Neural progenitor cell (in vitro differentiated cells): Measurements from ENCODE around the gene PORCN. TPM values are rescaled to one million over a fixed set of nuclear protein-coding genes. Genes with fewer than 3 reads are reported as not detected.

Source experiments
- DNase-seq: peaks from one replicate; pipeline ENCODE4 v3.0.0-alpha.2; 2016; ENCODE audit warnings: low spot score
- H2AFZ ChIP-seq: fragments of 200-600 bp; sonication (generic); replicated peaks from 2 replicates; pipeline ENCODE4 v1.6.1; 2016; ENCODE audit warnings: antibody characterized with exemption
- H3F3A ChIP-seq: fragments of 200-600 bp; sonication (generic); 2 replicates; pipeline ENCODE4 v1.6.1; 2016; ENCODE audit warnings: antibody characterized with exemption, low read depth
- H3K27ac ChIP-seq: fragments of 200-600 bp; sonication (generic); 2 replicates; pipeline ENCODE4 v1.5.1; 2016; ENCODE audit warnings: mild to moderate bottlenecking
- H3K27me3 ChIP-seq: fragments of 200-600 bp; sonication (generic); 2 replicates; pipeline ENCODE4 v1.6.1; 2016; ENCODE audit warnings: mild to moderate bottlenecking, moderate library complexity
- H3K36me3 ChIP-seq: fragments of 200-600 bp; sonication (generic); 2 replicates; pipeline ENCODE4 v1.5.1; 2016
- H3K4me1 ChIP-seq: fragments of 200-600 bp; sonication (generic); 2 replicates; pipeline ENCODE4 v1.6.1; 2016; ENCODE audit warnings: mixed run types
- H3K4me2 ChIP-seq: fragments of 200-600 bp; sonication (generic); 2 replicates; pipeline ENCODE4 v1.6.1; 2016
- H3K4me3 ChIP-seq: fragments of 200-600 bp; sonication (generic); 2 replicates; pipeline ENCODE4 v1.5.1; 2016
- H3K79me2 ChIP-seq: fragments of 200-600 bp; sonication (generic); 2 replicates; pipeline ENCODE4 v1.6.1; 2016; ENCODE audit warnings: low read depth
- H3K9ac ChIP-seq: fragments of 200-600 bp; sonication (generic); 2 replicates; pipeline ENCODE4 v1.6.1; 2016
- H3K9me3 ChIP-seq: fragments of 200-600 bp; sonication (generic); 2 replicates; pipeline ENCODE4 v1.5.1; 2016; ENCODE audit warnings: low read depth
- H4K20me1 ChIP-seq: fragments of 200-600 bp; sonication (generic); 2 replicates; pipeline ENCODE4 v1.6.1; 2016; ENCODE audit warnings: low read depth
- H3K27ac Mint-ChIP-seq: 3 replicates; pipeline ENCODE4 v1.8.0; 2021; ENCODE audit warnings: mixed read lengths
- H3K27me3 Mint-ChIP-seq: 2 replicates; pipeline ENCODE4 v1.8.0; 2022; ENCODE audit warnings: low read depth, mild to moderate bottlenecking, inconsistent platforms, moderate library complexity, mixed read lengths; ENCODE audit not compliant: insufficient read depth
- H3K36me3 Mint-ChIP-seq: 3 replicates; pipeline ENCODE4 v1.8.0; 2021; ENCODE audit warnings: mixed read lengths
- H3K4me1 Mint-ChIP-seq: 3 replicates; pipeline ENCODE4 v1.8.0; 2021; ENCODE audit warnings: mixed read lengths
- H3K4me3 Mint-ChIP-seq: 3 replicates; pipeline ENCODE4 v1.8.0; 2021; ENCODE audit warnings: mild to moderate bottlenecking, moderate library complexity, mixed read lengths
- H3K9me3 Mint-ChIP-seq: 3 replicates; pipeline ENCODE4 v1.8.0; 2020; ENCODE audit warnings: mixed read lengths
- CTCF ChIP-seq: fragments of 200-600 bp; sonication (generic); IDR thresholded peaks from 2 replicates; pipeline ENCODE4 v1.5.1; 2017; ENCODE audit warnings: antibody characterized with exemption, mild to moderate bottlenecking
- EZH2 ChIP-seq: fragments of 200-600 bp; sonication (generic); IDR thresholded peaks from 2 replicates; pipeline ENCODE4 v1.6.1; 2017; ENCODE audit warnings: antibody characterized with exemption, mild to moderate bottlenecking, moderate library complexity
- EZH2phosphoT487 ChIP-seq: fragments of 200-600 bp; sonication (generic); IDR thresholded peaks from 2 replicates; pipeline ENCODE4 v1.6.1; 2017; ENCODE audit warnings: antibody characterized with exemption
- total RNA-seq: library from RNA; depleted of rRNA; stranded (reverse); fragments of >200 nt; gene quantifications from 2 replicates; pipeline ENCODE4 v1.2.3, GENCODE V29; 2015; ENCODE audit warnings: low replicate concordance

The PORCN gene
- total RNA-seq, 1 donor from 2014 or later, result 10.8 TPM

- Histone ChIP-seq H3K9ac (no peak overlapping the region), H3K27ac (no peak overlapping the region), H3K4me3 (no peak overlapping the region), H2AFZ (no peak overlapping the region), H3K4me2 (no peak overlapping the region), H3K27me3 (no peaks in the 10 kb centered on the region), H3K9me3 (no peaks in the 10 kb centered on the region), H4K20me1 (no peaks in the 10 kb centered on the region), H3F3A (peaks cover 15% of the 10 kb centered on the region), H3K36me3 (no peaks in the 10 kb centered on the region), H3K79me2 (peaks cover 15% of the 10 kb centered on the region), H3K4me1 (peaks cover 15% of the 10 kb centered on the region)
- peak overlapping the region; percentile 2 for H3K27ac Mint-ChIP-seq
- no peak for DNase-seq
- H3K4me3 Mint-ChIP-seq, result no peak overlapping the region
- peaks cover 12% of the 10 kb centered on the region for H3K27me3 Mint-ChIP-seq
- peaks cover 36% of the 10 kb centered on the region for H3K4me1 Mint-ChIP-seq
- TF ChIP-seq EZH2phosphoT487, result no peak
- no peak for TF ChIP-seq CTCF
- TF ChIP-seq EZH2, result no peak
- peaks cover 21% of the 10 kb centered on the region for H3K9me3 Mint-ChIP-seq
- H3K36me3 Mint-ChIP-seq, result no peaks in the 10 kb centered on the region
Measured at GRCh38 chrX:48471504-48471903, 37.3 kb upstream of the PORCN start.

- no peak overlapping the region for H3K4me2 ChIP-seq
- no peak overlapping the region for H2AFZ ChIP-seq
- peaks cover 15% of the 10 kb centered on the region for H3F3A ChIP-seq
- H3K27me3 ChIP-seq, result no peaks in the 10 kb centered on the region
- Mint-ChIP-seq H3K9me3 (peaks cover 21% of the 10 kb centered on the region), H3K4me1 (peaks cover 41% of the 10 kb centered on the region), H3K27me3 (peaks cover 11% of the 10 kb centered on the region), H3K4me3 (no peak overlapping the region), H3K27ac (no peak overlapping the region), H3K36me3 (no peaks in the 10 kb centered on the region)
- H3K27ac ChIP-seq, result no peak overlapping the region
- H3K9me3 ChIP-seq, result no peaks in the 10 kb centered on the region
- H3K36me3 ChIP-seq, result no peaks in the 10 kb centered on the region
- H3K4me3 ChIP-seq, result no peak overlapping the region
- TF ChIP-seq CTCF, result no peak
- TF ChIP-seq EZH2, result no peak
- peaks cover 22% of the 10 kb centered on the region for H3K79me2 ChIP-seq
- H3K4me1 ChIP-seq, result peaks cover 15% of the 10 kb centered on the region
- DNase-seq, result no peak
- no peak overlapping the region for H3K9ac ChIP-seq
- no peaks in the 10 kb centered on the region for H4K20me1 ChIP-seq
Measured at GRCh38 chrX:48472225-48472624, 36.6 kb upstream of the PORCN start.

- peak; percentile 54 for DNase-seq
- H3K4me2 ChIP-seq, result peak overlapping the region; percentile 43
- Mint-ChIP-seq H3K27me3 (peaks cover 10% of the 10 kb centered on the region), H3K4me3 (peak overlapping the region; percentile 71), H3K4me1 (peaks cover 40% of the 10 kb centered on the region), H3K9me3 (peaks cover 20% of the 10 kb centered on the region), H3K27ac (peak overlapping the region; percentile 42), H3K36me3 (peaks cover under 1% of the 10 kb centered on the region)
- no peak overlapping the region for H2AFZ ChIP-seq
- H3K9me3 ChIP-seq, result no peaks in the 10 kb centered on the region
- no peaks in the 10 kb centered on the region for H3K27me3 ChIP-seq
- peaks cover 15% of the 10 kb centered on the region for H3K4me1 ChIP-seq
- no peaks in the 10 kb centered on the region for H3K36me3 ChIP-seq
- H4K20me1 ChIP-seq, result no peaks in the 10 kb centered on the region
- peak overlapping the region; percentile 27 for H3K27ac ChIP-seq
- peaks cover 15% of the 10 kb centered on the region for H3F3A ChIP-seq
- H3K9ac ChIP-seq, result no peak overlapping the region
- H3K79me2 ChIP-seq, result peaks cover 22% of the 10 kb centered on the region
- H3K4me3 ChIP-seq, result no peak overlapping the region
- TF ChIP-seq EZH2phosphoT487 (no peak), CTCF (no peak), EZH2 (no peak)
Measured at GRCh38 chrX:48472851-48473703, 35.7 kb upstream of the PORCN start.
